ENCODE results near the gene FAM120A. TPM values are rescaled to one million over a fixed set of nuclear protein-coding genes. Genes with fewer than 3 reads are reported as not detected.

Gene FAM120A
- total RNA-seq, 2 donors from 2014 or later = 38.3 to 46.1 TPM

- H3K9me3 ChIP-seq (ENCODE audit: control insufficient read depth, low read length) = no peaks in the 10 kb centered on the region
- H3K27me3 Mint-ChIP-seq (ENCODE audit: insufficient read depth) = no peaks in the 10 kb centered on the region
- H3K9ac ChIP-seq (ENCODE audit: extremely low read depth, low read length, poor library complexity, severe bottlenecking) = no peak overlapping the region
- peak; percentile 44 for DNase-seq
- H3K36me3 Mint-ChIP-seq (ENCODE audit: low read depth) = no peaks in the 10 kb centered on the region
- H3K4me1 ChIP-seq (ENCODE audit: control insufficient read depth, insufficient read depth, low read length) = peaks cover 6% of the 10 kb centered on the region
- no peak overlapping the region for H3K27ac ChIP-seq (ENCODE audit: low read depth, low read length)
- H3K4me1 Mint-ChIP-seq = peaks cover 27% of the 10 kb centered on the region
- no peak overlapping the region for H3K4me3 ChIP-seq (ENCODE audit: low read length)
- no peak for TF ChIP-seq CTCF (conservative IDR thresholded peaks at IDR 0.05)
- H3K4me3 Mint-ChIP-seq = no peak overlapping the region
- no peak overlapping the region for H3K27ac Mint-ChIP-seq
- H3K36me3 ChIP-seq (ENCODE audit: control insufficient read depth, insufficient read depth, low read length) = no peaks in the 10 kb centered on the region
- WGBS, 2 experiments (ENCODE audit: insufficient coverage in 1 of 2, insufficient read length in 1 of 2) = 85 to 88% methylated on average over 10 to 11 of the region's 11 CpGs
- no peaks in the 10 kb centered on the region for H3K9me3 Mint-ChIP-seq
- H3K27me3 ChIP-seq (ENCODE audit: control insufficient read depth, insufficient read depth, low read length, poor library complexity, severe bottlenecking) = no peaks in the 10 kb centered on the region
These were observed 147.3 kb downstream of the FAM120A start for GRCh38 chr9:93598647-93599241.

- Histone ChIP-seq H3K4me1 (ENCODE audit: control insufficient read depth, insufficient read depth, low read length) (peaks cover 6% of the 10 kb centered on the region), H3K4me3 (ENCODE audit: low read length) (no peak overlapping the region), H3K36me3 (ENCODE audit: control insufficient read depth, insufficient read depth, low read length) (no peaks in the 10 kb centered on the region), H3K9me3 (ENCODE audit: control insufficient read depth, low read length) (peaks cover under 1% of the 10 kb centered on the region), H3K27me3 (ENCODE audit: control insufficient read depth, insufficient read depth, low read length, poor library complexity, severe bottlenecking) (no peaks in the 10 kb centered on the region), H3K27ac (ENCODE audit: low read depth, low read length) (no peak overlapping the region), H3K9ac (ENCODE audit: extremely low read depth, low read length, poor library complexity, severe bottlenecking) (no peak overlapping the region)
- H3K27me3 Mint-ChIP-seq (ENCODE audit: insufficient read depth) = no peaks in the 10 kb centered on the region
- TF ChIP-seq CTCF (conservative IDR thresholded peaks at IDR 0.05) = no peak
- 75 to 78% methylated on average over 12 to 17 of the region's 17 CpGs for WGBS, 2 experiments (ENCODE audit: insufficient coverage in 1 of 2, insufficient read length in 1 of 2)
- H3K4me1 Mint-ChIP-seq = peaks cover 27% of the 10 kb centered on the region
- peaks cover 3% of the 10 kb centered on the region for H3K9me3 Mint-ChIP-seq
- H3K4me3 Mint-ChIP-seq = peak overlapping the region; percentile 7
- H3K27ac Mint-ChIP-seq = peak overlapping the region; percentile 19
- DNase-seq = peak; percentile 46
- H3K36me3 Mint-ChIP-seq (ENCODE audit: low read depth) = peaks cover 5% of the 10 kb centered on the region
These were observed 148.3 kb downstream of the FAM120A start for GRCh38 chr9:93599571-93600403.

- Mint-ChIP-seq H3K27ac (no peak overlapping the region), H3K36me3 (ENCODE audit: low read depth) (peaks cover 9% of the 10 kb centered on the region), H3K27me3 (ENCODE audit: insufficient read depth) (no peaks in the 10 kb centered on the region), H3K9me3 (peaks cover 5% of the 10 kb centered on the region), H3K4me1 (peaks cover 27% of the 10 kb centered on the region), H3K4me3 (no peak overlapping the region)
- no peak overlapping the region for H3K27ac ChIP-seq (ENCODE audit: low read depth, low read length)
- DNase-seq = peak; percentile 80
- no peak overlapping the region for H3K9ac ChIP-seq (ENCODE audit: extremely low read depth, low read length, poor library complexity, severe bottlenecking)
- H3K36me3 ChIP-seq (ENCODE audit: control insufficient read depth, insufficient read depth, low read length) = no peaks in the 10 kb centered on the region
- TF ChIP-seq CTCF (conservative IDR thresholded peaks at IDR 0.05) = no peak
- H3K4me1 ChIP-seq (ENCODE audit: control insufficient read depth, insufficient read depth, low read length) = peaks cover 6% of the 10 kb centered on the region
- H3K27me3 ChIP-seq (ENCODE audit: control insufficient read depth, insufficient read depth, low read length, poor library complexity, severe bottlenecking) = no peaks in the 10 kb centered on the region
- 50 to 58% methylated on average over 2 to 3 of the region's 3 CpGs for WGBS, 2 experiments (ENCODE audit: insufficient coverage in 1 of 2, insufficient read length in 1 of 2)
- peaks cover 8% of the 10 kb centered on the region for H3K9me3 ChIP-seq (ENCODE audit: control insufficient read depth, low read length)
- no peak overlapping the region for H3K4me3 ChIP-seq (ENCODE audit: low read length)
These were observed 149.0 kb downstream of the FAM120A start for GRCh38 chr9:93600504-93600903.

All from endodermal cell (in vitro differentiated cells).